GM21423 (cell line): ENCODE measurements around the gene SLC24A3.

Experiments
- ATAC-seq: cut with Tn5 transposase; IDR thresholded peaks from one replicate; pipeline ENCODE4 v1.9.1; 2021; ENCODE audit warnings: mild to moderate bottlenecking, moderate library complexity; ENCODE audit not compliant: unreplicated experiment

The SLC24A3 gene

DNA sequence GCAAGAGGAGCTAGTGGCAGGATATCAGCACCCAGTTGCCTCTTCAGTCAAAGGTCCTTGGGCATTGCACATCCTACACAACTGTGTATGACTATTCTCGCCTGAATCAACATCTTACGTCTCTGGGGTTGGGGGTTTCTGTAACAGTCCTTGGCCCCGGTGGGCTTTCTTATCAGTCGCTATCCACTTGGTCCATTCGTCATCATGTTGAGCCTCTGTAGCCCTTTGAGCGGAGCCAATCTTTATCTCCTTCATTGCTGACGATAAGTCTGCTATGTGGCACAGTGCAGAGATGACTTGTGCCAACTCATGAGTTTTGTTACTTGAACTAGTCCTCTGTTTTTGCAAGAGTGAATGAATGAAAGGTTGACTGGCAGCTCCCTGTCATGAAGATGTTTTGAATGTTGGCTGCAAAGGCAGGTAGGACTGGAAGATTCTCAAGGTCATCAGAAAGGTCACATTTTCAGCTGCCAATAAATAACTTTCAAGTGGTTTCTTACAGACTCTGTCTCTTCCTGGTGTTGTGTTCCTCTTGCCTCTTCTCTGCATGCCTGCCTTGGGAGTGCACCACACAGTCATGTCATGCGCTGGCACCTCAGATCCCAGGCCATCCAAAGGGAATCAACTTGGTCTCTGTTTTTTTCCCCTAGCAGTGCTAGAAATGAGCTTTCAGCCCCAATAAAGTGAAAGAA lies 238.9 kb downstream of the SLC24A3 start:
- no peak for ATAC-seq

DNA sequence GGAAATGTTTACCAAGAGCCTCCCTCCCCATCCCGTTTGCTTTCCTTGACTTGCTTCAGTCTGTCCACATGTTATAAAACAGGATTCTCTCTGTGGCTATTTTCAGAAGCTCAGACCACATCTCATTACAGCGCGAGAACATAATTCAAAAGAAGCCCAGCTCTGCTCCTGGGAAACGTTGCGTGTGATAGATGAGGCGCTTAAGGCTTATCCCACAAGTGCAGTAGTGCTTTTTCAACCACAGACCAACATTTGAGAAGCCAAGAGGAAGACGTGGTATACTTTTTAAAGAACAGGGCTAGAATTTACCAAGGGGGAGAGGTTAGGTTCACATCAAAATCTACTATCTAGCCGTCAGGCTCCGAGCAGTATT lies 239.5 kb downstream of the SLC24A3 start:
- no peak for ATAC-seq

DNA sequence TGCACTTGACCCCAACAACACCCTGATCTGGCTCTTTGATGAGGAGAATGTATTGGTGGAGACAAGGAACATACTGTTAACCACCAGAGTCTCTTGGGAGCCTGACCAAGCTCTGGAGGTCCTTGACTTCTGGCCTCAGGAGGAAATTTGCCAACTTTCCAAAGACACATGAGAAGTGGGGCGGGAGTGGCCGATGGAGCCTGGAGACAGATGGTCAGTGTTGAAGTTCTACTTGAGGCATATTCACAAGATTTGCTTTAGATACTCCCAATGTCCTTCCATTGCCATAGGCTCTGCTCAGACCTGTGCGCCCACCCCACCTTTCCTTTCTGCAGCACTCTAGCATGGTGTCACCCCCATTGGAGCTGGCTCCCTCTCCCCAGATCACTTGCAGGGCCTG lies 241.0 kb downstream of the SLC24A3 start:
- no peak for ATAC-seq

DNA sequence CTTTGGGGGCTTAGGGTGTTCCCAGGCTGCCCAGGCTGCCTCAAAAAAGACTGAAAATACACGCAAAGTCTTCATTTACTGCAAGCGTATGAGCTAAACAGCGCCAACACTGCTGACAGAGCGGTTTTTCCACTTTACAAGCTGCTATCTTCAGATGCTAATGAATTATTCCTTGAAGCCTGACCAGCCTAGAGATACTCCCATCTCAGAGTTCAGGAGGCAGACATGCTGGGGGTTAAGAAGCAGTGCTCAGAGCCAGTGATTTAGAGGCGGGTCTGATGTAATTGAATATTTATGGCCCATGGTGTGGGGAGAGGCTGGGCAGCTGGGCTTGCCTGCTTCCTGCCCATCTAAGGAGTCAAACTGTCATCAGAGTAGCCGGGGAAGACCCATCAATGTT lies 241.4 kb downstream of the SLC24A3 start:
- ATAC-seq = no peak

DNA sequence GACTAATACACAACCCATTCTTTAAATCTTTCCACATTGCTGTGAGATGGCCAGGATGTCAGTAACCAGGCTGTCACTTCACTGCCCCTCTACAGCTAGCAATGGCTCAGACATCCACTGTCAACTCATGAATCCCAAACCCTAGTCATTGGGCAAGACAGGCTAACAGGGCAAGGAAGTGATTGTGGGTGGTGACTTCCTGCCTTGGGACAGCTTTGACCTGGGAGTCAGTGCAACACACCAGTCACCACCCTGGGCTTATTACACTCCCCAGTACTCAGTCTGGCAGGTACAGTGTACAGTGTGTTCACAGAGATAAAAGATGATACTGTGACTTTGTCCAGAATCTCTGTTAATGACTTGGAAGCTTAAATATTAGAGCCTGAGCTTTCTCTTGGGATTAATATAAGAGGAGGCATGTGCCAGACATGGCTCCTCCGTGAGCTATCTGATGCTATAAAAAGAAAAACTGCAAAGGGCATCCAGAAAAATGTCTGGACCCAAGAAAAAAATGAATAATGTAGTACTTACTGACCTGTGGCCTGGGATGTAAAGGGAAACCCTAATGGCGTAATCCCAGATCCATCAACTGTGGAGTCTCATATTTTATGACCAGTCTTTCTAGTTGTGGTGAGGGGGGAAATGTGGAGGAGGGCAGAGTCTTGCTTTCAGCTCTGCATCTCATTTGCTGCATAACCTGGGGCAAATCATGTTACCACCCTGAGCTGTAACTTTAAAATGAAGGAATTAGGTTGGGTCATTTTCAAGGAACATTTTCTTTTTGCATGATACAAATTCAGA lies 244.4 kb downstream of the SLC24A3 start:
- no peak for ATAC-seq

DNA sequence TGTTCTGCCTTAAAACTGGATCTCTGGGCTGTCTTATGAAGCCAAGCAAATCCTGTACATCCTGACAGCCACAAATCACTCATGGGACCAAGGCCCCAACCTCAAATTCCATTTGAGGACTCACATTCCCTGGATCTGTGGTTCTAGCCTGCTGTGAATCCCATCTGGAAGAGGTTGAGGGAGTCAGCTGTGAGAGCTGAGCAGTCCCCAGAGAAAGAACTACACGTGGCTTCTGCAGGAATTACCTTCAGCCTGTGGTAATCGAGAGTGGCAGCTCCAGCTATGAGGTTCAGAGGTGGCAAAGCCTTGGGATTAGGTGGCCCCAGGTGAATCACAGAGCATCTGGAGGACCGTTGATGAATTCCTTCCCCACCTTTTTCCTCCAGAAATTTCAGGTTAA lies 245.2 kb downstream of the SLC24A3 start:
- ATAC-seq = no peak

DNA sequence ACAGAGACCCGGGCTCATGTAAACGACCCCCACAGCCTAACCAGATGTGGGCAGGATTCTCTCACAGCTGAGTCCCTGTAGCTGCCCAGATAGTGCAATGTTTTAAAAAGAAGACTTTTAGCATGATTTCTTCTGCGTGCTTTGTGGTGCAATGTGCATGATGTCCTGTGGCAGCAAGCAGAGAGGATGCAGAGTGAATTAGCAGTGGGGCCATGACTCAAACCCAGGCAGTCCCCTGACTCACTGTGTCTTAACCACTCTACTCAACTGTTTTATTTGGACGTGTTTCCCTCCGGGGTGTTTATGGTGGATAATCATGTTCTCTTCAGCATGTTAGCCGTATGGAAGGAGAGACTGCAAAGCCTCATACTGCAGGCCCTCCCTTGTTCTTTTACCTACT lies 247.9 kb downstream of the SLC24A3 start:
- ATAC-seq = no peak

DNA sequence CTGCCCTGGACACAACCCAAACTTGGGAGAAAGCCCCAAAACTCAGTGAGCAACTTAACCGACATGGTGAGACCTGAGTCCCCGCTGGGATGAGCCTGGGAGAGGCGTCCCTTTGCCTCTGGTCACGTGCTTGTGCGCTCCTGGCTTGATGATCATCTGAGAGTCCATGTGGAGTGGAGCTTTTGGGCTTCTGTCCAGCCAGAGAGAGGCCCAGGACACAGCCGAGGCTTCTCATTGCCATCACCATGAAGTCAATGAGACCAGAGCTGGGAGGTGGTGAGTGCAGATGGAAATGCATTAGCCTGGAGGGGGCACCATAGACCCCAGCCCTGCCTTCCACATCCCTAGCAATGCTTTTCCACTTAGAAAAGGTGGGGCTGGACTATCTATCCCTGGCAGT lies 250.0 kb downstream of the SLC24A3 start:
- ATAC-seq = no peak

DNA sequence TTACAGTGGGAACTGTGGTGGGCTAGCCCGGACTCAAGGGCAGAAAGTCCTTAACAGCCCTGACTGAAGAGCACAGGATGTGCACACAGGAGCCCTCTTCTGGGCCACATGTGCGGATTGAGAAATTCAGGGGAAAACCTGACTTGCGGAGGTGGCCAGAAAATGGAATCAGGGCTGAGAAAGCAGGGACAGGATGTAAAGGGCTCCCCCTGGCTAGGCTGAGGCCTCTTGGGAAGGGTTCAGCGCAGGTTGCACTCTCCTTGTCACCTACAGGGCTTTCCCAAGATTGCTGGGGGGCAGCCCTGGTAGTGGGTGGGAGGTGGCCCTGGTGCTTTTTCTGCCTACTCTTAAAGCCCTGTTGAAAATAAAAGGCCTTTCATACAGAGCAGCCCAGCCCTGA lies 251.2 kb downstream of the SLC24A3 start:
- no peak for ATAC-seq

DNA sequence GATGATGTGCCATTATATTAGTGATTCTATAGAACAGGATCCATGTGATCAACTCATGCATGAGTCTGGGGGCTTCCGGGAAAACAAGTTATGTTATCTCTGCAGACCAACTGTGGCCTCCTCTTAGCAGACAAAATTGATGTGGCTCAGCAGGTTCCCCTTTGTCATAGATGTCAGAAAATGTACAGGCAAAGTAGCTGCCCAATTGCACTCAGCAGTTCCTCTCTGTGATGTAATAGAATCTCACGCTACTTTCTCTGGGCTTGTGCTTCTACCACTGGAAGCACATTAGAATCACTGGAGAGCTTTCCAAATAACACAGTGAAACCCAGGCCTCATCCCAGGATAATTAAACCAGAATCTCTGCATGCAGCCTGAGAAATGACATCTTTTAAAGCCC lies 253.1 kb downstream of the SLC24A3 start:
- ATAC-seq = no peak

DNA sequence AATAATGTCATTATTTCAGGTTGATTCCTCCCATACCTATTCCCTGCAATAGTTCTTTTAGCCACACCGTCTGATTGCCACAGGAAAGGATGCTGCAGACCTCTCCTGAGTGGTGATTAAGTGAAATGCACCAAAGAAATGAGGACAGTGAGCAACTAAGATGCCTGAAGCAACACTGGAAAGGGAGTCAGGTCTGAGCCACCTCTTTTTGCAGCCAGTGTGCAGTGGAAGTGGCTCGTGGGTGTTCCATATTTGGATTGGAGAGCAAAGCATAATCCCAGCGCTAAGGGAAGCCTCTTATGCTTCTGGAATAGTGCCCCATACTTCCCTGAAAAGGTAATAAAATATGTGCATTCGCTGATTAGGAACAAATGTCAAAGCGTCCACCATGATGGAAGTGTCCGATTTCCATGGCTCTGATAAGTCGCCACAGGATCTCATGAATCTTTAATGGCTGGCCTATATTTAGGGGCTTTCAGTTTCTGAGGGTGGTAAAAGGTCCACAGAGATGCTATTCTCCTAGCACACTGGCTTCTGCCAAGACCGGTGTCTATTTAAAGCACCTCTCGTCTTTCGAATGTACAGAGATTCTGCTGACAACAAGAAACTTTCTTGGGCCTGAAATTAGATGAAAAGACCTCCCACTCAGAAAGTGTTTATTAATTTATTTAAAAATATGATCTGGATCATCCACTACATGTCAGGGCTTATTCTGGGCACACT lies 253.9 kb downstream of the SLC24A3 start:
- ATAC-seq = no peak

DNA sequence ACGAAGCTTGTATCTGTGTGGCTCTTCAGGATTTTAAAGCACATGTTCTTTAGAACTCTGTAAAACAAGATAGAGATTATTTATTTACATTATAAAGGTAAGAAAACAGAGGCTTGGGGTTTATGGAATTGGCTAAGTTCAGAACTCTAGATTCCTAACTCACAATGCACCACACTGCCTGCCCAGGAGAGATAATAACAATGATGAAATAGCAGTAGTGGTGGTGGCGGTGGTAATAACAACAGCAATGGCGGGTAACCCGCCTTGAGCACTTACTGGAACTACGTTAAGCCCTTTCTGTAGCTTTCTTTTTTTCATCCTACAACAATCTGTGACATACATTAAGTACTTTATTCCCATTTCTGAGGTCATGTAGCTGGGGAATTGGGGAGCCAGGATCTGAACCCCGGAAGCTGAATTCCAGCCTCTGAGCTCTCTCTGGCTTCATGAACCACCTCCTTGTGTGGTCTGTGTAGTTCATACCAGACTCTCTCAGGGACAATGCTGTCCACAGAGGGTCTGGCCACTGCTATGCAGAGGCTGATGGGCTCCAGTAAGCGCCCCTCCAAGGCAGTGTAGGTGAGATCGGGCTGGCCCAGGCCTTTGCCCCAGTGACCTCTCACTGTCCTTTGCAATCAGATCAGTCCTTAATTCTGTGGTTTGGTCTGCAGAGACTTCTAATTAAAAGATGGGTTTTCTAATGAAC lies 260.9 kb downstream of the SLC24A3 start:
- no peak for ATAC-seq

DNA sequence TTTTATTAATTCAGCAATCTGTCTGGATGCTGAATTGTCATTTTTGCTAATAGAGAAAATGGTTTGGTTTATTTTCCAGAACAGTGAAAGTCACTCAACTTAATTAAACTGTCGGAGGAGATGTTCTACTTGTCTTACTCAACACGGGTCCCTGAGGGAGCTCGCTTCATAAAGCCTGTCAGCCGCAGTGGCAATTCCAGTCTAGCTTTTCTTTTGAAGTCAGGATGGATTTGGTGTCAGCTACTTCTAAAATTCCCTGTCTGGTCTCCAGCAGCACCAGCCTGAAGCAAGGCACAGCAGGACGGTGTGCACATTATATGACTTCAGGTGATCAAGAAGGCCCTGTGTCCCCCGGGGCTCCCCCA lies 261.5 kb downstream of the SLC24A3 start:
- no peak for ATAC-seq

DNA sequence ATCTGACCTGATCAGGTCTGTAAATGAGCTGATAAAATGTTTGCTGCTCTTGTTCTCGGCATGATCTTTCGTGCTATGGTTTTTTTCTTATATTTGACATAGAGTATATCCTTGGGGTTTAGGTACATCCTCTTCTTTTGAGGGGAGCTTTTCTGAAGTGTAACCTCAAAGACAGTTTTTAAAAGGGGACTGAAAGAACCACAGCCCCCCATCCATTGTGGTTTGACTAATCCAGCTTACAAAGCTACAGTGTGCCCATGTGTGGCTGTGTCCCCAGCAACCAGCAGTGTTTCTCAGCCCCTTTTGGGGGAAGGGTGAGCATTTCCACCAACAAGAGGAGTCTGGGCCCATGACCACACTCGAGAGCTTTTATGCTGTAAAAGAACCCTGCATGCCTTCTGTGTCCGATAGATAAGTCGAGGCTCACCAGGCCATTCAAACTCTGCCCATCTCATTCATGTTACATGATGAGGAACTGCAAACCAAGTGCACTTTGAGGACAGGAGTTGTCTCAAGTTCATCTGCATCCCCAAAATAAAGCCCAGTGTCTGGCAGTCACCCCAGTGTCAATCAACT lies 266.0 kb downstream of the SLC24A3 start:
- no peak for ATAC-seq

DNA sequence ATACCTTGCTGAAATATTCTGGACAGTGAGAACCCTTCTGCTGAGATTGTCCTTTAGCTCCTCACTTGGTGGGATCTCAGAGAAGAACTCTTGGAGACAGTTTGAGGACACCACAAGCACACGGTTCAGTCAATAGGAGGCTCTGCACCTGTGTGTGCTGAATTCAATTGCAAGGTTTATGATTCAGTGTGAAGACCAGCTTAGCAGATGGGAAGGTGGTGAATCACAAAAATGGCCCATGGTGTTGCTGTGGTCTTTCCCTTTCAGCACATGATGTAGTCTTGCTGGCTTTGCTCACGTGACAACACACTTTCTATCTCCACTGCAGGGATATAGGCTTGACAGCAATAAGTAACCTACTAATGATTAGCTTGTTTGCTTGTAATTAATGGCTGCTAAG lies 270.3 kb downstream of the SLC24A3 start:
- no peak for ATAC-seq

DNA sequence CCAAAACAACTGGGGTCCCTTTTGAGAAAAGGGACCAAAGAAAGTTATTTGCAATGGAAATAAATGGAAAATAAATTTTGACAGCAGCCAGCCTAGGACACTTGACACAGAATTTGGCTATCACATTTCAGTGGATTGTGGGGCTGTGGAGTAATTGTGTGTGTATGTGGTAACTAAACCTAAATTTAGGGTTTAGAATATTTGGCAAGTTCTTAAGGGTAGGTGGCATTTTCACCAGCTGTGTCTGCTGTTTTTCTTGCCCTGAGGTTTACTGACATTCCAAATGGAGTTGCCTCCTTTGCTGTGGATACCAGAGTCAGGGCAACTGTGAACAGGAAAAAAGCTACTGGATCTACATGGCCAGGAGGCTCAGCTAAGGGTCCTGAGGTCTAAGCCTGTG lies 270.9 kb downstream of the SLC24A3 start:
- ATAC-seq = no peak

DNA sequence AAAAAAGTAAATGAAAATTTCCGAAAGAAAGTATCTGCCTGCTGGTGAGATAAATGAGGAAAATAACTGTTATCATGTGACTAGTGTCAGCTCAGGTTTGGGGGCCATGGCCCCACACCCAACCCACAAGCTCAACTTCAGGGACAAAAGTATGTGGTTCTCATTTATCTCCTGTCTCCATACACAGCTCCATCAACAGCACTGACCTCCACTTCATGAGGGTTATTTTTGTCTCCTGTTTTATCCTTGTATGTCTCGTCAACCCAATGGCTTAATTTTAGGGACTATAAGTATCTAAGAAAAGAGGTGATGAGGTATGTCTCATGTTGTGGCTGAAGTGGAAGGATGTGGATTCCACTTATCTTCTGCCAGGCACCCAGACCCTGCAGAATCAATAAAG lies 274.0 kb downstream of the SLC24A3 start:
- ATAC-seq = no peak

DNA sequence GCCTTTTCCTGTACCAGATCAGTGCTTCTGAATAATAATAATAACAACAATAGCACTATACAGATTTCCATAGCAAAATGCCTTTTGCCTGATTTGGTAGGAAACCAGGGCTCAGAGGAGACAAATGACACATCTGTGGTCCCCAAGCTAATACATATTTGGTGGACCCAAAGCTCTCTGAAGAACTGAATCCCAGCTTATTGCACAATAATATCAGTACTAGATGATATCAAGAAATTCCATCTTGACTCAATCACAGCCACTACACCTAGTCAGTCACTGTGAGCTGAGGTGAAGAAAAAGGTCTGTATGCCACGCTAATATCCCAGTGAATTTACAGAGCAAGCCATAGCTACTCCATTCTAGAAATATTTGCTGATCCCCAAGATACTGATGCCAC lies 275.0 kb downstream of the SLC24A3 start:
- ATAC-seq = no peak

DNA sequence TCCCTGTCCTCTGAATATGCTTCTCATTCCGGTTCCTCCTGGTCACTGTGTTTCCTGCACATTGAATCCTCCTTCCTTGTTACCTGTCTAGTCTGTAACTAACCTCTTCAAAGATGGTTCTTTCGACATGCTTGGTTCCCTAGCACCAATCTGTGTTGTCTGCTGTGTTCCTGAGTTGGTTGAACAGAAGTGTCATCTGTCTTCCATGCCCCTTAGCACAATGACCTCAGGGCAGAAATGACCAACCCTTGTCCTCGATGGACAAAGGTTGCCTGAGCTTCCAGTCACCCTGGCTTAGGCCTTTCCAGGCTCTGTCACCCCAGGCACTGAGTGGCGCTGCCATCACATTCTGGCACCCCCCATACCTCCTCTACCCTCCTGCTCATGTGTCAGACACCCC lies 278.8 kb downstream of the SLC24A3 start:
- ATAC-seq = no peak

DNA sequence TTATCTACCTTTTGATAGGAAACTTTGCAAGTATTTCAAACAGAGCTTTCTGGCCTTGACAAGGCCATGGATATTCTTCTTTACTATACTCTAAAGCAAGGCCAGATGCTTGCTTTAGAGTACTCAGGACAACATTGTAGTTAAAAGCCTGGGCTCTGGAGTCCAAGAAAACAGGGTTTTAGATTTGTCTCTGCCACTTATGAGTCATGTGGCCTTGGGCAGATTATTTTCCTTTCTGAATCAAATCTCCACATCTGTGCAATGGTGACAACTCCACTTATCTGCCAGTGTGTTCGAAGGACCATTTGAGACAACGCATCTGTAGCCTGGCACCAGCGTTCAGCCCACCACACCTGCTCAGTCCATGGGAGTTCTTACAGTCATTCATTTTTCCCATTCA lies 279.7 kb downstream of the SLC24A3 start:
- ATAC-seq = no peak

DNA sequence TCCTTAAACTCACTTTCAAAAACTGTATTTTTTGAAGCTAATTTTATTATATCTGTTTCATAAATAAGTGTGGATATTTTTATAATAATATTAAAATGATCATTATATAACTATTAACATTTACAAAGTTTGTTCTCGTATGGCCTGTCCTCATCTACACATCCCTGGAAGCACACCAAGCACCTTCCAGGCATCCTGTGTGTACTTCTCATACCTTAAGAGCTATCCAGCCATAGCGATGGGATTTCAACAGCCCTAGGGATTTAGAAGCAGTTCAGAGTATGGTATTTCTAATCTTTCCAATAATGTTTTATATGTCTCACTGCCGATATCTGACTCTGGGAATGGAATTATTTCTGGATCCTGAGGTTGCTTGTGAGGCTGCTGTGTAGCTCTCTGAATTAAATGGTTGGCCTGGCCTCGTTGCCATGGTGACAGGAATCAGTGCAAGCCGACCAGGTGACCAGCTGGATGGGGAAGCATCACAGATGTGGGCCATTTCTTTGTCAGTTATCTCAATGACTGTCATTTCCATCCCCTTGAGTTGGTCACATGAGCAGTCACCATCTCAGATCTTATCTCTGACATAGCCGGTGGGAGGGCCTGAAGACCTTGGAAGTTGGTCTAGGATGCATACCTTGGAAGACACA lies 280.4 kb downstream of the SLC24A3 start:
- no peak for ATAC-seq
